Activated CD8-positive, alpha-beta memory T cell treated with anti-CD3 and anti-CD28 coated beads, Interleukin-2, amount 50 U/mL, for 4 hours (primary cell): Measurements from ENCODE around the gene PTPN11.
"Not testable (repeated sequence)": the region's sequence is repeated elsewhere in the genome, so short reads cannot be mapped to it uniquely, and the experiment has no call there.

Source experiments
- DNase-seq: peaks from one replicate; pipeline ENCODE4 v3.0.0-alpha.2; 2020

The PTPN11 gene

DNA sequence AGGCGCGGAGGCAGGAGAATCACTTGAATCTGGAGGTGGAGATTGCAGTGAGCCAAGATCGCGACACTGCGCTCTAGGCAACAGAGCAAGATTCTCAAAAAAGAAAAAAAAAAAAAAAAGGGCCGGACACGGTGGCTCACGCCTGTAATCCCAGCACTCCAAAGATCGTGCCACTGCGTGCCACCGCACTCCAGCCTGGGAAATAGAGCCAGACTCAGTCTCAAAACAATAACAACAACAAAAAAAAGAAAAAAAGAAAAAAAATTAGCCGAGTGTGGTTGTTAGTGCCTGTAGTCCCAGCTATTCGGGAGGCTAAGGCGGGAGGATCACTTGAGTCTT is 8.9 kb upstream of the PTPN11 start:
- no peak for DNase-seq

DNA sequence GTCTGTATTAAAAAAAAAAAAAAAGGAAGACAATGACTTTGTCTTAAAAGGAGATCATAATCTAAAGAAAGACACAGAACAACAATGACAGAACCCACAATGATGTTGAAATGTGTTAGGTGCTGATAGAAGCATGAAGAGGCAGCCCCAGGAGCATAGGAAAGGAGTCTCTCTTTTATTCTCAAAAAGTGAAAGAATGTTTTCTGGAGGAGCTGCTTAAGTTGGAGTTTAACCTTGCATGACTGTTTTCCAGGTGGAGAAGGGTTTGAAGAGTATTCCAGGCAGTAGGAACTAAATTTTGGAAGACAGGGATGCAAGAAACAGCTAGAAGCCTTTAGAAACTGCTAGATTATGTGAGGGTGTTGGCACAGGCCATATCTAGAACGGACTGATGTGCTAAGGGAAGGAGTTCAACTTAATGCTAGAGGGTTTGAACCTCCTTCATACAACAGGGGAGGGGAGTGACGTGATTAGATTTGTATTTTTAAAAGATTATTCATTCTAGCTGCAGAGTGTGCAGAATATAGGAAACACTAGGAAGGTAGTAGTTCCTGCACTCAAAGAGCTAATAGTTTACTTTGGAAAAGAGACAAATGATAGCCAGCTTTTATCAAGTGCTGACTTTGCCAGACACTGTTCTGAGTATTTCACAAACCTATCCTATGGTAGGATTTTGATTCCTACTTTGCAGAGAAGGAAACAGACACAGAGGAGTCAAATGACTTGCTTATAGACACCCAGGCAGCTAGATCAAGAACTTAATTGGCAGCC is 4.7 kb upstream of the PTPN11 start:
- DNase-seq, result no peak

DNA sequence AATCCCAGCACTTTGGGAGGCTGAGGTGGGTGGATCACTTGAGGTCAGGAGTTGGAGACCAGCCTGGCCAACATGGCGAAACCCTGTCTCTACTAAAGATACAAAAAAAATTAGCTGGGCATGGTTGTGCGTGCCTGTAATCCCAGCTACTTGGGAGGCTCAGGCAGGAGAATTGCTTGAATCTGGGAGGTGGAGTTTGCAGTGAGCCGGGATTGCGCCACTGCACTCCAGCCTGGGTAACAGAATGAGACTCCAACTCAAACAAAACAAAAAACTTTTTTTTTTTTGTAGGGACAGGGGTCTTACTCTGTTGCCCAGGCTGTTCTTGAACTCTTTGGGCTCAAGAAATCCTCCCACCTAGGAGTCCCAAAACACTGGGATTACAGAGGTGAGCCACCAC is 3.3 kb upstream of the PTPN11 start:
- not testable (repeated sequence) for DNase-seq

DNA sequence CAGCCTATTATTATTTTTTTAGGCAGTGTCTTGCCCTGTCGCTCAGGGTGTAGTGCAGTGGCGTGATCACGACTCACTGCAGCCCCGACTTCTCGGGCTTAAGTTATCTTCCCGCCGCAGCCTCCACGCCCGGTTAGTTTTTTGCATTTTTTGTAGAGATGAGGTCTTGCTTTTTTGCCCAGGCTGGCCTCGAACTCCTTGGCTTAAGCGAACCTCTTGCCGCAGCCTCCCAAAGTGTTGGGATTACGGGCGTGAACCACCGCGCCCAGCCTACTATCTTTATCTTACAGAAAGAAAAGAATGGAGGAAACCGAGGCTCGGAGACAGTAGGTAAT is 507 bp upstream of the PTPN11 start:
- DNase-seq, result no peak

DNA sequence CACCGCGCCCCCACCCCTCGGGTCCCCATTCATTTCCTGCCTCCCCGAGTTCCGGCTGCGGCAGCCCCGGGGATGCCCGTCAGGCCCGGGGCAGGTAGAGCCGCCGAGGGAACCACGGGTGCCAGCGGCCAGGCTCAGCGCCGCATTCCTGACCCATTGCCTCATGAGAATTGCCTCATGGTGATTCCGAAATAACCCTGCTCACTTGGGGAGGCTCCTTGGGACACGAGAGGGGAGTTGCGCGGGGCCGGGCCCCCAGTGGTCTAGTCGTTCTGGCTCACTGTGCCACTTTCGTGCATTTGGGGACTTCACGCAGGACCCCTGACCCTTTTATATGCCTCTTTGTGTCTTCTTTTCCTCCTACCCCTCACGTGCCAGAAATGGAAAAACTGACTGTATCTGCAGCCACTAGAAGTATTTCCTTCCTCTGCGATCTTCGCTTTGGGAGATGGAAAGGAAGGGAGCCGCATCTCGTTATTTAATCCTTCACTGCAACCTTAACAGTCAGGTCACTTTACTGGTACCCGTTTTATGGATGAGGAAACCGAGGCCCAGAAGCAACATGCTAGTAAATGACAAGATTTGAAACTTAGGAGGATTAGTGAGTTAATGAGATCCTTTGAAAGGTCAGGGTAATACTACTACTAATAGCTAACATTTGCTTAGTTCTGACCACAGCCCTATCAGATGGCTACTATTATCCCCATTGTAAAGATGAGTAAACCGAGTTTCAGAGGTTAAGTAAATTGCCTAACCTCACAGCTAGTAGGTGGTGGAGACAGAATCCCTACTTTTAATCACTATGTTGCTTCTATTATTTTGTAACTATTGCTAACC is 768 bp downstream of the PTPN11 start:
- DNase-seq, result no peak

DNA sequence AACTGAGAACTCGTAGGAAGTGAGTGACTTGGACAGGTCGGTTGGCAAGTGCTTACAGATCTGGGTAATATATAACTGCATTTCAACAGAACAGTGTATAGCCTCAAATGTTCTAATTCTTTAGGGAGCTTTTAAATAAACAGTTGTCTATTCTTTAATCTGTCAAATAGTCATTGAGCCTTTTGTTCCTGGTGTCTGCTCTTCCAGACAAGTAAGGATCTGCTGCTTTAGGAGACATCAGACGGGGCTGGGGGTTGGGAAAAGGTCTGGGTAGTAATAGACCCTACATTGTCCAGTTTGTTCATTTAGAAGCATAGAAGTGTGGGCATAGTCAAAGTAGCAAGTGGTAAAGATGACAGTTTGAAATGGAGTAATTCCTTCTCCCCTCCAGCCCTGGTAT is 2.0 kb downstream of the PTPN11 start:
- no peak for DNase-seq

DNA sequence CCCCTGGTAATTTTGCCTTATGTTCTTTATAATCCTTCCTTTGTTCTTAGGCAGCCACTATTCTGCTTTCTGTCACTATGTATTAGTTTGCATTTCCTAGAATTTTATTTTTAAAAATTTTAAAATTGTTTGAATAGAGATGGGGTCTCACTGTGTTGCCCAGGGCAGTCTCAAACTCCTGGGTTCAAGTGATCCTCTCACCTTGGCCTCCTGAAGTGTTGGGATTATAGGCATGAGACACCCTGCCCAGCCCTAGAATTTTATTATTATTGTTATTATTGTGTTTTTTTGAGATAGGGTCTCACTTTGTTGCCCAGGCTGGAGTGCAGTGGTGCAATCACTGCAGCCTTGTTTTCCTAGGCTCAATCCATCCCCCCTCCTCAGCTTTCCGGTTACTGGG is 2.6 kb downstream of the PTPN11 start:
- no peak for DNase-seq

DNA sequence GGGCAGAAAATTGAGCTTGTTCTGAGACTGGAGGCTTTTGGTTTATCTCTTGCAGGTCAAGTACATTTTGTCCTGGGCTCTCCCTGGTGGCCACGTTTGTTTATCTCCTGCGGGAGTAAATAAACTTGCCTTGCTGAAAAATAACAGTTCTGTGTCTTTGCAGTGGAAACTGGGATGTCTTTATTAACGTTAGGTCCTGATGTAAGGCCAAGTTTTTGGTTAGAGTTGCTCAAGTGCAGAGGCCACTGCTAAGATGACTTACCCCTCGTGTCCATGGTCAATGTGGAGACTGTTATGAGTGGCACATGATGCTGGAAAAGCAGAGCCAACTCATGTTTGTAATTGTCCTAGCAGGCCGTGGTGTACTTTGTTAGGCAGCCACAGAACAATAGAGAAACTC is 3.8 kb downstream of the PTPN11 start:
- no peak for DNase-seq

DNA sequence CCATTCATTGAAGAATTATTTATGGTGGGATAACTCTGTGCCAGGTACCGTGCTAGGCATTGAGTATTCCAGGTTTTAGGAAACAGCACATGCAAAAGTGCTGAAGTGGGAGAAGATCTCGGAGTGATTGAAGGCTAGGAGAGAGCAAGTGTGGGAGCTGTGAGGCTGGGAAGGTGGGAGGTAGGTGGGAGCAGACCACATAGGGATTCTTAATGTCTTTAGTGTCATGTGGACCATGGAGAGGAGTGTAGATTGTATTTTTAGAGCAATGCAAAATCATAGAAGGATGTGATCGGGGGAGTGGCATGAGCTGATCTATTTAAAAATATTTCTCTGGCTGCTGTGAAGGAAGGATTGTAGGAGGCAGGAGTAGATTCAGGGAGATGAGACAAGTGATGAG is 5.4 kb downstream of the PTPN11 start:
- no peak for DNase-seq

DNA sequence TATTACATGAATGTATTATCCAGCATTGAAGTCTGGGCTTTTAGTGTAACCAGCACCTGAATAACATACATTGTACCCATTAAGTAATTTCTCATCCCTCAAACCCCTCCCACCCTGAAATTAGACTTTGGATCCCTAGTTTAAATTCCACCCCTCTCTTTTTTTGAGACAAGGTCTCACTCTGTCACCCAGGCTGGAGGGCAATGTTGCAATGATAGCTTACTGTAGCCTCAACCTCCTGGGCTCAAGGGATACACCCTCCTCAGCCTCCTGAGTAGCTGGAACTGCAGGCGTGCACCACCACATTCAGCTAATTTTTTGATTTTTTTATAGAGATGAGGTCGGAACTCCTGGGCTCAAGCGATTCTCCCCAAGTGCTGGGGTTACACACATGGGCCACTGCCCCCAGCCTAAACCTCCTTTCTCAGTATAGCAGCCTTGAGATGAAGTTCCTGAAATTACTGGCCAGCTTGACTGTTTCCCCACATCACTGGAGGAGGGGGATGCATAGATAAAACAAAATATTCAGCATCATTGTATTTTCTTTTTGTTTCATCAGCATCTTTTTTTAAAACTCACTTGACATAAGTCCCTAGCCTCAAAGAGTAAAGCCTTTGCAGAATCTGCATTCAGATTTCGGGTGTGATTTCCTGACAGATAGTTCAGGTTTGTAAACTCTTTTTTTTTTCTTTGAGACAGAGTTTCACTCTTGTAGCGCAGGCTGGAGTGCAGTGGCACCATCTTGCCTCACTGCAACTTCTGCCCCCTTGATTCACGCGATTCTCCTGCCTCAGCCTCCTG is 7.0 kb downstream of the PTPN11 start:
- DNase-seq, result no peak

DNA sequence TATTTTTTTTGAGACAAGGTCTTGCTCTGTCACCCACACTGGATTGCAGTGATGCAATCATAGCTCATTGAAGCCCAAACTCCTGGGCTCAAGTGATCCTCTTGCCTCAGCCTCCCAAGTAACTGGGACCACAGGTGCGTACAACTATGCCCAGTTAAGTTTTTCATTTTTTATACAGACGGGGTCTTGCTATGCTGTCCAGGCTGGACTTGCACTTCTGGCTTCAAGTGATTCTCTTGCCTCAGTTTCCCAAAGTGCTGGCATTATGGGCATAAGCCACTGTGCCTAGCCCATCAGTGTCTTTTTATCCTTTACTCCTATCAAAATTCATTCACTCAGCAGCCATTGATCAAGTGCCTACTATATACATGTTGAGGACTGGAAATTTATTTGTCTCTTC is 9.0 kb downstream of the PTPN11 start:
- DNase-seq, result no peak

DNA sequence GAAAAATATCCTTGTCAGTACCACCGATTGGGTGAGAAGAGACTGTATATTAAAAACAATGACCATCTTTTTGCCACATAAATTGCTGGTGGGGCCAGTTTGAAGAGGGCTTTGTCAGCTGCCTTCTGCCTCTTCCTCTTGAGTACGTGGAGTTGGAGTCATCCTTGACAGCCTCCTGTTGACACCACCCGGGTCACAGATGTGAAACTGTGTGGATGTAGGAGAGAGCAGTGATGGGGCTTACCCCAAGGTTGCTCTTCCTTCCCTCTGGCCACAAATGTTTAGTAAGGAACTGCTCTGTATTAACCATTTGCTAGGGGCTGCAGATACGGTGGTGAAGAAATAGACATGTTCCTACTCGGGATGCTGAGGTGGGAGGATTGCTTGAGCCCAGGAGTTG is 12.2 kb downstream of the PTPN11 start:
- no peak for DNase-seq

DNA sequence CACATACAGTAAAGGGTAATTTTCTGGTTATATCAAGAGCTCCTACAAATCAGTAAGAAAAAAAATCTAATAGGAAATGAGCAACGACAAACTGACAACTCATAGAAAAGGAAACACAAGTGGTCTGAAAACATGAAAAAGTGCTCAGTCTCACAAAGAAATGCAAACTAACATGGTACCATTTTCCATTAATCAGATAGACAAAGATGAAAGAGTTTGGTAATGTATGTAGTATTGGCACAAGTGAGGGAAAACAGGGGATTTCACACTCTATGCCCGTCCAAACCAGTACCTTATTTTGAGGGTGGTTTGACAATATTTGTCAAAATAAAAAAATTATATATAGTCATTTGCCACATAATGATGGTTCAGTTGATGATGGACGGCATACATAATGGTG is 13.2 kb downstream of the PTPN11 start:
- no peak for DNase-seq

DNA sequence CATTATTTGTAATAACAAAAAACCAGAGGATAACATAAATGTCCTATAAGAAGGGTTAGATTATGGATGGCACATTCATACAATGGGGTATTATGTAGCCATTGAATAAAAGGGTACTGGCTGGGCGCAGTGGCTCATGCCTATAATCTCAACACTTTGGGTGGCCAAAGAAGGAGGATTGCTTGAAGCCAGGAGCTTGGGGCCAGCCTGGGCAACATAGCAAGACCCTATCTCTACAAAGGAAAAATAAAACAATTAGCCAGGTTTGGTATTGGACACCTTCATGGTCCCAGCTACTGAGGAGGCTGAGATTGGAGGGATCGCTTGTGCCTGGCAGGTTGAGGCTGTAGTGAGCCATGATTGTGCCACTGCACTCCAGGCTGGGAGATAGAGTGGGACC is 14.8 kb downstream of the PTPN11 start:
- DNase-seq, result no peak

DNA sequence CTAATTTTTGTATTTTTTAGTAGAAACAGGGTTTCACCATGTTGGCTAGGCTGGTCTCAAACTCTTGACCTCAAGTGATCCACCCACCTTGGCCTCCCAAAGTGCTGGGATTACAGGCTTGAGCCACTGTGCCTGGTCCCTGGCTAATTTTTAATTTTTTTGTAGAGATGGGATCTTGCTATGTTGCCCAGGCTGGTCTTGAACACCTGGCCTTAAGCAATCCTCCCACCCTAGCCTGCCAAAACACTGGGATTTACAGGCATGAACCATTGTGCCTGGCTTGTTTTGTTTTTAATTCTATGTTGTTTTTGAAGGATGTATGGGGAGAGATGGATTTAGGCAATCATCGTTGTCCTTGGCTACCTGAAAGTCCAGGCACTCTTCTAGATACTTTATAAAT is 19.9 kb downstream of the PTPN11 start:
- DNase-seq, result not testable (repeated sequence)

DNA sequence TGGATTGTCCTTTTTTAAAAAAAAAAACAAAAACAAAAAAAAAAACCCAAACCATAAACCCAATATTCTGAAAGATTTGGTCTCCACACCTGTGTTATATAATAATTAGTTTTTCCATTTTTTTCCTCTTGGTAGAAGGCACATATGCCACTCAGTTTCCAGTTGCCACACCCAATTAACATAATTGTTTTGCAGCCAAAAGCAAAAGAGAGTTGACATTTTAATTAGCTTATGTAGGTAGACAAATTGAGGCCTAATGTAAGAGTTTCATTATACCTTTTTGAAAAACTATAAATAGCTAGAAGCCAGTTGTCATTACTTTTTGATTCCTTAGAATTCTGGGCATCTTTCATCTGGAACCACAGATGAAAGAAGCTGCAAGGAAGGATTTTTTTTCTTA is 21.0 kb downstream of the PTPN11 start:
- DNase-seq, result no peak

DNA sequence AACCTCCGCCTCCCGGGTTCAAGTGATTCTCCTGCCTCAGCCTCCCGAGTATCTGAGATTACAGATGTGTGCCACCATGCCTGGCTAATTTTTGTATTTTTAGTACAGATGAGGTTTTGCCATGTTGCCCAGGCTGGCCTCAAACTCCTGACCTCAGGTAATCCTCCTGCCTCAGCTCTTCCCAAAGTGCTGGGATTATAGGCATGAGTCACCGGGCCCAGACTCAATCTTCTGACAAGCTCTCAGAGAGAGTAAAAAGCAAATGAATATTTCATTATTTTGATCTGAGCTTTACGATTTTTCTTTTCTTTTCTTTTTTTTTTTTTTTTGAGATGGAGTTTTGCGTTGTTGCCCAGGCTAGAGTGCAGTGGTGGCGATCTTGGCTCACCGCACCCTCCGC is 21.9 kb downstream of the PTPN11 start:
- not testable (repeated sequence) for DNase-seq

DNA sequence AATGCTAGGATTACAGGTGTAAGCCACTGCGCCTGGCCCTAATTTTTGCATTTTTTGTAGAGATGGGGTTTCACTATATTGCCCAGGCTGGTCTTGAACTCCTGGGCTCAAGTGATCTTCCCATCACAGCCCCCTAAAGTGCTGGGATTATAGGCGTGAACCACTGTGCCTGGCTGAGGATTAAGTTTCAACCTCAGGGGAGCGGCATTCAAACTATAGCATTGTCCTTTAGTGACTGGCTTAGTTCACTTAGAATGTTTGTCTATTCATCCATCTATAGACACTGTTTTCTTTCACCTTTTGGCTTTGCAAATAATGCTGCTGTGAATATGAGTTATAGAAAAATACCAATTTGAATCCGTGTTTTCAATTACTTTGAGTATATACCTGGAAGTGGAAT is 25.2 kb downstream of the PTPN11 start:
- DNase-seq, result no peak

DNA sequence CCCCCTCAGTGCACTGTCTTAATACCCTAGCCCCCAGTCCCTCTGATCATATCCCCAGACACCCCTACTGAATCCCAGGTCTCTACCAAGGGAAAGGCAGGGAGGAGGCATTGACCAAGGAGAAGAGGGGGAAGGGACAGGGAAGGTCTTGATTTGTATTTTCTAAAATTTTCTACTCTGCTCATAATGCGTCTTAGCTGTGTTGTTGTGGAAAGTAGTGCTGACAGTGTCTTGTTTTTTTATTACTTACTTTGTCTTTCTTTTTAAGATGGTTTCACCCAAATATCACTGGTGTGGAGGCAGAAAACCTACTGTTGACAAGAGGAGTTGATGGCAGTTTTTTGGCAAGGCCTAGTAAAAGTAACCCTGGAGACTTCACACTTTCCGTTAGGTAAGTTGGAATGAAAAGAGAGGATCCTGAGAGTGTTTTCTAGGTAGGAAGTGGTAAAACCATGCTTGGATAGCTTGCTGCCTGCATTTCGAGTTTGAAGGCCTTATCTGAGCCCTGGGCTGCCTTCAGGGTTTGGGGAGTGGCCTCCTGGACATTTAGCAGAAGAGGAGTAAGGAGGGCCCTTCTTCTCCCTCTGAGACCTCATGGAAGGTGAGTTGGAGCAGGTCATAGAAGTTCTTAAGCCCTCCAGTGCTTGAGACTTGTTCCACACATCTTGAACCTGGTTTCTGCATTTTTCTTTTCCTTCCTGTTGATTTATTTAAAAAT is 27.4 kb downstream of the PTPN11 start:
- no peak for DNase-seq

DNA sequence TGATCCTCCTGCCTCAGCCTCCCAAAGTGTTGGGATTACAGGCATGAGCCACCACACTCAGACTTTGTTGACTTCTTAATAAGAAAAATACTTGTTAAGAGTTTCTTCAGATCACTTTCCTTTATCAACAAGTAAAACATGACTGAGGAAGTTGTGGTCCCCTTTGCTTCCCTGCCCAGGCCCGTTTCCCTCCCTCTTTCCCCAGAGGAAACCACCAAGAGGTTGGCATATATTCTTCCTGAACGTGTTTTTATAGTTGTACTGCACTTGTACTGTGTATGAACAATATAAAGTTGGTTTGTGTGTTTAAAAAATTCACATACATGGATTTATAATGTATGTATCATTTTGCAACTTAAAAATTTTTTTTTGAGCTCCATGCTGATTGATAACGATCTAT is 28.4 kb downstream of the PTPN11 start:
- no peak for DNase-seq

DNA sequence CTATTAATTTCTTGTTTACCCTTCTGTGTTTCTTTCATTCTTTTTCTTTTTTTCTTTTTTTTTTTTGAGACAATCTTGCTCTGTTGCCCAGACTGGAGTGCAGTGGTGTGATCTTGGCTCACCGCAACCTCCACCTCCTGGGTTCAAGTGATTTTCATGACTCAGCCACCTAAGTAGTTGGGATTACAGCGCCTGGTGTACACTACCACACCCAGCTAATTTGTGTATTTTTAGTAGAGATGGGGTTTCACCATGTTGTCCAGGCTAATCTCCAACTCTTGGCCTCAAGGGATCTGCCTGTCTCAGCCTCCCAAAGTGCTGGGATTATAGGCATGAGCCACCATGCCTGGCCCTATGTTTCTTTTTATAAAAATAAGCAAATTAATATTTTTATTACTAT is 29.4 kb downstream of the PTPN11 start:
- DNase-seq, result not testable (repeated sequence)

DNA sequence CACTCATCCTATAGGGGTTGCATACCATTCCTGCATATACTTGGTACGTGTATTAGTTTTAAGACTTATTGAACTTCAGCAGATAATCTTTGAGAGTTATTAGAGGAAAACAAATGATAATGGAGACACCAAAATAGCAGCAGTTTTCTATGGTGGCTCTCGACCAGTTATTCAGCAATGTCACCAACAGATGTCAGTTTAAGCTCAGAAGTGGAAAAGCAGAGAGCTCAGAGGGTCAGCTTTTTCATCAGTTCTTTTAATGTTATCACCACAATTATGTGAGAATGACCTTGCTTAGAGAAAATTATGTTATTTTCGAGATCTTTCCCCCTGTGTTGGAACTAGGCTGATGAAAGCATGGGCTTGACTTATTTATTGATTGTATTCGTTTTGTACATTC is 32.0 kb downstream of the PTPN11 start:
- DNase-seq, result no peak

DNA sequence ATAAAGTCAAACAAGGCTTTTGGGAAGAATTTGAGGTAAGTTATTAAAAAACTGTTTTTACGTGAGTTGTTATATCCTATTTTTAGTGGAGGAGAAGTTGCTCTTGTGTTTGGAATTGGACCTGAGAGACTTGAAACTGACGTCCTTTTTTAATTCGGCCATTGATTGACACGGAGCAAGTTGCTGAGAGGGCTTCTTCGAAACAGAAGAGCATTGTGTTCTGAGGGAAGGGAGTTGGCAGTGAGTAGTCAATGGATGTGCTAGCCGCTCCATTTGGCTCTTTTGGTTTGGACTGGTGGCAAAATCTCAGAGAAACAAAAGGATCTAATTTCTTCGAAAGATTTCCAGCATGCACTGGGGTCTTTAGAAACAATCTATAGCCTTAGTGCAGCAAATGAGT is 37.3 kb downstream of the PTPN11 start:
- DNase-seq, result no peak
